22Rv1 (cell line): ENCODE data around the gene ABCD2.
"Not testable (repeated sequence)": the region's sequence is repeated elsewhere in the genome, so short reads cannot be mapped to it uniquely, and the experiment has no call there.

Experiments
- CTCF ChIP-seq: fragments of 450-650 bp; IDR thresholded peaks from 2 replicates; pipeline ENCODE4 v1.5.1; 2017; ENCODE audit warnings: mild to moderate bottlenecking
- ZFX ChIP-seq: fragments of 450-650 bp; IDR thresholded peaks from 2 replicates; pipeline ENCODE4 v1.6.1; 2017; ENCODE audit warnings: antibody characterized with exemption, borderline replicate concordance

GRCh38 chr12:39522167-39522566, 97.4 kb downstream of the ABCD2 start:
- TF ChIP-seq CTCF, ZFX: not testable (repeated sequence)
